ENCODE measurements around the gene LRRC73.
"Not testable (repeated sequence)": the region's sequence is repeated elsewhere in the genome, so short reads cannot be mapped to it uniquely, and the experiment has no call there.

LRRC73 gene

GRCh38 chr6:43492673-43493072, 17.5 kb downstream of the LRRC73 start:
- no peak for DNase-seq (ENCODE audit: low spot score)

GRCh38 chr6:43491750-43492661, 18.1 kb downstream of the LRRC73 start:
- peak; percentile 91 for DNase-seq (ENCODE audit: low spot score)

GRCh38 chr6:43490523-43490939, 19.6 kb downstream of the LRRC73 start:
- no peak for DNase-seq (ENCODE audit: low spot score)

- peak; percentile 98 for DNase-seq (ENCODE audit: low spot score)
Observed at GRCh38 chr6:43489277-43490072, 20.7 kb downstream of the LRRC73 start.

GRCh38 chr6:43488667-43489276, 21.4 kb downstream of the LRRC73 start:
- DNase-seq (ENCODE audit: low spot score) = no peak

- DNase-seq (ENCODE audit: low spot score) = no peak
Observed at GRCh38 chr6:43481591-43482236, 28.4 kb downstream of the LRRC73 start.

GRCh38 chr6:43481075-43481474, 29.1 kb downstream of the LRRC73 start:
- DNase-seq (ENCODE audit: low spot score) = no peak

- DNase-seq (ENCODE audit: low spot score) = no peak
Observed at GRCh38 chr6:43478008-43478372, 32.2 kb downstream of the LRRC73 start.

- peak; percentile 90 for DNase-seq (ENCODE audit: low spot score)
Observed at GRCh38 chr6:43477235-43478007, 32.7 kb downstream of the LRRC73 start, which contains the start of gene TJAP1. TSS of gene TJAP1 (plus strand) at chr6:43477570. CDS start at chr6:43499002, 21,432 bp downstream.

- no peak for DNase-seq (ENCODE audit: low spot score)
Observed at GRCh38 chr6:43476746-43477145, 33.4 kb downstream of the LRRC73 start.

GRCh38 chr6:43475516-43475915, 34.6 kb downstream of the LRRC73 start:
- DNase-seq (ENCODE audit: low spot score) = no peak

GRCh38 chr6:43472515-43472914, 37.6 kb downstream of the LRRC73 start:
- no peak for DNase-seq (ENCODE audit: low spot score)

- DNase-seq (ENCODE audit: low spot score) = no peak
Observed at GRCh38 chr6:43471399-43471798, 38.7 kb downstream of the LRRC73 start.

GRCh38 chr6:43469947-43470346, 40.2 kb downstream of the LRRC73 start:
- DNase-seq (ENCODE audit: low spot score) = no peak

GRCh38 chr6:43468748-43469681, 41.1 kb downstream of the LRRC73 start:
- DNase-seq (ENCODE audit: low spot score) = no peak

GRCh38 chr6:43468240-43468639, 41.9 kb downstream of the LRRC73 start:
- DNase-seq (ENCODE audit: low spot score) = no peak

GRCh38 chr6:43467752-43468151, 42.4 kb downstream of the LRRC73 start:
- DNase-seq (ENCODE audit: low spot score) = no peak

GRCh38 chr6:43467265-43467664, 42.9 kb downstream of the LRRC73 start:
- not testable (repeated sequence) for DNase-seq (ENCODE audit: low spot score)

GRCh38 chr6:43465948-43466347, 44.2 kb downstream of the LRRC73 start:
- no peak for DNase-seq (ENCODE audit: low spot score)

GRCh38 chr6:43464337-43464736, 45.8 kb downstream of the LRRC73 start:
- DNase-seq (ENCODE audit: low spot score) = no peak

Data from putamen (tissue), 1 donor.